Stomach (tissue), 9 donors: ENCODE measurements around the gene SGTA. TPM values are rescaled to one million over a fixed set of nuclear protein-coding genes. Genes with fewer than 3 reads are reported as not detected.
A peak's percentile ranks its signal among the peaks of the same experiment; 100 is the strongest.

Experiments used
- DNase-seq, 2 donors: peaks; one replicate each; pipeline versions ENCODE4 v3.0.0 to v3.0.0-alpha.2; 2013 to 2019
- H3K27ac ChIP-seq, 5 donors: fragments of 200-600 bp in 4 of 5; sonication (generic) in 4 of 5; one replicate each; pipeline ENCODE4 v1.5.1; 2013 to 2019; ENCODE audit warnings: mild to moderate bottlenecking in 1 of 5, moderate library complexity in 1 of 5
- H3K27me3 ChIP-seq, 3 donors: fragments of 200-600 bp; sonication (generic); one replicate each; pipeline ENCODE4 v1.5.1; 2017 to 2019; ENCODE audit warnings: mixed run types in 1 of 3
- H3K36me3 ChIP-seq, 4 donors: fragments of 200-600 bp; sonication (generic); 1 replicate in 3 of 4; 2 replicates in 1 of 4; pipeline ENCODE4 v1.5.1; 2016 to 2019
- H3K4me1 ChIP-seq, 4 donors: fragments of 200-600 bp; sonication (generic); one replicate each; pipeline ENCODE4 v1.5.1; 2016 to 2019
- H3K4me3 ChIP-seq, 4 donors: fragments of 200-600 bp; sonication (generic) in 3 of 4; one replicate each; pipeline ENCODE4 v1.5.1; 2016 to 2019; ENCODE audit warnings: mild to moderate bottlenecking in 1 of 4
- H3K9me3 ChIP-seq, 4 donors: fragments of 200-600 bp; sonication (generic); one replicate each; pipeline ENCODE4 v1.5.1; 2016 to 2019
- CTCF ChIP-seq, 7 experiments: fragments of 450-650 bp in 4 of 7; fragments of 200-600 bp in 3 of 7; sonication (generic) in 3 of 7; IDR thresholded peaks; one replicate each; pipeline ENCODE4 v1.5.1; 2016 to 2019; ENCODE audit warnings: antibody characterized with exemption in 7 of 7, control low read depth in 2 of 7, mild to moderate bottlenecking in 1 of 7
- EP300 ChIP-seq: sonication (generic); formaldehyde crosslinking; IDR thresholded peaks from one replicate; pipeline ENCODE4 v1.6.1; 2017; ENCODE audit warnings: antibody characterized with exemption
- POLR2A ChIP-seq, 4 donors: fragments of 450-650 bp; IDR thresholded peaks; one replicate each; pipeline ENCODE4 v1.6.1; 2016; ENCODE audit warnings: antibody characterized with exemption in 4 of 4, control low read depth in 2 of 4, mild to moderate bottlenecking in 1 of 4, moderate library complexity in 1 of 4
- POLR2AphosphoS5 ChIP-seq, 3 donors: sonication (generic); formaldehyde crosslinking; IDR thresholded peaks; one replicate each; pipeline ENCODE4 v1.6.1; 2016; ENCODE audit warnings: antibody characterized with exemption in 3 of 3
- WGBS, 5 donors: extraction: QIAGEN DNeasy Blood & Tissue Kit in 3 of 5; methylation state at CpG; one replicate each; pipeline versions ENCODE4 v1.1.5 to v1.1.7; 2013 to 2018; 5-methylcytosine and 5-hydroxymethylcytosine counted together
- intact Hi-C: fragments of 100-400 bp; cut with DNase I; formaldehyde crosslinking; loops from one replicate; pipeline ENCODE4 v1.15.1; 2023; ENCODE audit warnings: low total_unique reads
- polyA plus RNA-seq, 3 donors: library from polyadenylated mRNA; stranded (reverse); fragments of 200-250 nt; gene quantifications; one replicate each; pipeline ENCODE4 v1.2.3, GENCODE V29; 2013
- total RNA-seq, 5 donors: library from RNA; depleted of rRNA; stranded (reverse); fragments of >200 nt; gene quantifications; one replicate each; pipeline versions ENCODE4 v1.1.0 to v1.2.3, GENCODE V29; 2014 to 2016
- donor health status: healthy with polysubstance abuse.
- donor health status: Bipolar disorder and iron deficiency.
- donor health status: healthy.

The SGTA gene
- total and polyA plus RNA-seq, 8 donors: 18.5 to 173 (median 52.7) TPM

GRCh38 chr19:2717638-2718541 is 65.2 kb downstream of the SGTA start:
- peaks cover 17 to 31% (median 30%) of the 10 kb centered on the region in 4 donors for H3K4me1 ChIP-seq
- DNase-seq: peak in 1 of 2 donors; percentile 5
- TF ChIP-seq CTCF (IDR thresholded peaks at IDR 0.05) (no peak), POLR2A (IDR thresholded peaks at IDR 0.05) (no peak)
- H3K4me3 ChIP-seq: no peak overlapping the region
- H3K27ac ChIP-seq: no peak overlapping the region
- H3K9me3 ChIP-seq: peaks cover 6 to 13% (median 10%) of the 10 kb centered on the region in 4 donors
- intact Hi-C loops: no loop called here
- H3K27me3 ChIP-seq: peaks cover 5 to 49% (median 34%) of the 10 kb centered on the region in 3 donors
- no peaks in the 10 kb centered on the region for H3K36me3 ChIP-seq
- 81 to 89% (median 85%) methylated on average over 42 to 52 of the region's 52 CpGs for WGBS, 5 donors

- intact Hi-C loops: no loop called here
- TF ChIP-seq CTCF (IDR thresholded peaks at IDR 0.05) (no peak), POLR2AphosphoS5 (IDR thresholded peaks at IDR 0.05) (no peak), EP300 (no peak), POLR2A (IDR thresholded peaks at IDR 0.05) (no peak)
- H3K27ac ChIP-seq: no peak overlapping the region
- H3K27me3 ChIP-seq: peaks cover 5 to 40% (median 26%) of the 10 kb centered on the region in 3 donors
- H3K9me3 ChIP-seq: peaks cover 6 to 13% (median 10%) of the 10 kb centered on the region in 4 donors
- H3K4me1 ChIP-seq: peaks cover 13 to 24% (median 21%) of the 10 kb centered on the region in 4 donors
- H3K36me3 ChIP-seq: no peaks in the 10 kb centered on the region
- peak in 1 of 2 donors; percentile 1 for DNase-seq
- WGBS, 5 donors: 89 to 91% (median 90%) methylated on average over 47 to 51 of the region's 51 CpGs
- H3K4me3 ChIP-seq: no peak overlapping the region
These were observed 66.1 kb downstream of the SGTA start for GRCh38 chr19:2716722-2717637.

GRCh38 chr19:2716275-2716650 is 66.8 kb downstream of the SGTA start:
- Histone ChIP-seq H3K4me1 (peaks cover 13 to 17% (median 15%) of the 10 kb centered on the region in 4 donors), H3K27me3 (peaks cover 5 to 33% (median 20%) of the 10 kb centered on the region in 3 donors), H3K4me3 (no peak overlapping the region), H3K36me3 (no peaks in the 10 kb centered on the region), H3K27ac (no peak overlapping the region), H3K9me3 (peaks cover 6 to 13% (median 10%) of the 10 kb centered on the region in 4 donors)
- intact Hi-C loops: no loop called here
- no peak for TF ChIP-seq CTCF (IDR thresholded peaks at IDR 0.05)
- no peak for TF ChIP-seq POLR2AphosphoS5 (IDR thresholded peaks at IDR 0.05)
- TF ChIP-seq POLR2A (IDR thresholded peaks at IDR 0.05): no peak
- TF ChIP-seq EP300: no peak
- 87 to 95% (median 92%) methylated on average over 7 to 19 of the region's 19 CpGs for WGBS, 5 donors
- no peak for DNase-seq
